D721Med (cell line): Measurements from ENCODE around the gene GLOD5.

ENCODE experiments used
- DNase-seq: peaks from one replicate; pipeline ENCODE4 v3.0.0; 2011; ENCODE audit warnings: low spot score; ENCODE audit not compliant: insufficient read length
- FAIRE-seq: peaks from 2 replicates; lab custom pipeline; 2011; peaks lifted over from hg19 to GRCh38; lab: Jason Lieb, UNC
- CTCF ChIP-seq: IDR thresholded peaks from 2 replicates; pipeline ENCODE4 v1.5.1; 2012; ENCODE audit warnings: mild to moderate bottlenecking, control low read depth; ENCODE audit not compliant: insufficient read depth; ENCODE audit errors: missing control alignments

GLOD5 gene

GRCh38 chrX:48719958-48720357 is 41.6 kb upstream of the GLOD5 start:
- no peak for TF ChIP-seq CTCF
- DNase-seq (no peak), FAIRE-seq (no peak)

DNA sequence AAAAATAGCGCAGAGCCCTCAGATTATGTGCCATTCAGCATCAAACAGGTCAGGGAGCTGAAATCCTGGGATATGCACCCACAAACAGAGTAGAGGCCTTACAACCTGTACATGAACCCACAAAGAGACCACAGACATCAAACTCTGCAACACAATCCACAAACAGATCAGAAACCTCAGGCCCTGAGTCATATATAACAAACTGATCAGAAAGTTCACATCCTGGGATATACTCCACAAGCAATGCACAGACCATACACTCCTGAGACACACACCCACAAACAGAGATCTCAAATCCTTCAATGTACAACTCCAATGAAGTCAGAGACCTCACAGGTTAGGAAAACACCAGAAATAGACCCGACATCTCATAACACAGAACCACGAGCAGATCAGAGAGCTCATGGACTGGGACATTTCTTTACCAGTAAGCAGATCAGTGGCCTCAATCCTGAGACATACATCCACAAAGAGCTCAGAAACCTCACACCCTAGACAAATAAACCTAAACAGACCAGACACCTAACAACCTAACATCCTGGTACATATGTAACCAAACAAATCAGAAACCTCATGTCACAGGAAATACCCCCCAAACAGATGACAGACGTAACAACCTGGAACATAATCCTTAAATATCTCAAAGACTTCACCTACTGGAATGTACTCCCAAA is 40.8 kb upstream of the GLOD5 start:
- DNase-seq (no peak), FAIRE-seq (no peak)
- no peak for TF ChIP-seq CTCF

- FAIRE-seq = no peak
- TF ChIP-seq CTCF = no peak
- DNase-seq = no peak
Observed at GRCh38 chrX:48721916-48722315, 39.6 kb upstream of the GLOD5 start.

- TF ChIP-seq CTCF = no peak
- no peak for FAIRE-seq
- DNase-seq = no peak
Observed at GRCh38 chrX:48726596-48726995, 35.0 kb upstream of the GLOD5 start.

GRCh38 chrX:48728653-48729052 is 32.9 kb upstream of the GLOD5 start:
- FAIRE-seq = no peak
- DNase-seq = no peak
- TF ChIP-seq CTCF = no peak

- FAIRE-seq (no peak), DNase-seq (no peak)
- TF ChIP-seq CTCF = no peak
Observed at GRCh38 chrX:48736303-48736702, 25.2 kb upstream of the GLOD5 start.

GRCh38 chrX:48736878-48737212 is 24.7 kb upstream of the GLOD5 start:
- no peak for TF ChIP-seq CTCF
- DNase-seq = no peak
- FAIRE-seq = no peak
